ENCODE data around the gene PDZRN3.

Gene PDZRN3

DNA sequence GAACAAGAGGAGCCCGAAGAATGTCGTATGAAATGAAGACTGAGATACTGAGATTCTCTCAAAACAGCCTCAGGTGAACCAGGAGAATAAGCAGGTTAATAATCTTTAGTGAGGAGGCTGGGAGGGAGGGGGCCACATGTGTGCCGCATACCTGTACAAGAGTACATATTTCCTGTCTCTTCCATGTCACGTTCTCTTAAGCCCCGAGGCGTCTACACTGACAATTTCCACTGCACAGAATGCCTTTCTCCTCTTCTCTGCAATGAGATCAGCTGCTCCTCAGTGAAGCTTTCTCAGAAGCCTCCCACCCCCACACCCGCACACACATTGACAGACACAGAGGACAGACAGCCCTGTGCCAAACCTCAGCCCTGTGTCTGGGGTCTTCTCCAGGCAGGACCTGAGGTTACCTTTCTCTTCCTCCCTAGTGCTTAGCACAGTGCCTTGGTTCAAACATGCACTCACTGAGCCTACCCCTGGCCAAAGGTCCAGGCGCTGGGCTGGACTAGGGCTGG is 55.4 kb downstream of the PDZRN3 start:
- no peak for TF ChIP-seq SIN3A (IDR thresholded peaks at IDR 0.05; ENCODE audit: borderline replicate concordance, insufficient read depth, low read length)
- no peak for TF ChIP-seq POLR2AphosphoS5 (IDR thresholded peaks at IDR 0.05; ENCODE audit: low read depth, low read length)
- TF ChIP-seq FOXP2 (optimal IDR thresholded peaks at IDR 0.05; ENCODE audit: borderline replicate concordance, extremely low read depth, extremely low read length, insufficient read depth), result no peak
- TF ChIP-seq, protein P1, sequence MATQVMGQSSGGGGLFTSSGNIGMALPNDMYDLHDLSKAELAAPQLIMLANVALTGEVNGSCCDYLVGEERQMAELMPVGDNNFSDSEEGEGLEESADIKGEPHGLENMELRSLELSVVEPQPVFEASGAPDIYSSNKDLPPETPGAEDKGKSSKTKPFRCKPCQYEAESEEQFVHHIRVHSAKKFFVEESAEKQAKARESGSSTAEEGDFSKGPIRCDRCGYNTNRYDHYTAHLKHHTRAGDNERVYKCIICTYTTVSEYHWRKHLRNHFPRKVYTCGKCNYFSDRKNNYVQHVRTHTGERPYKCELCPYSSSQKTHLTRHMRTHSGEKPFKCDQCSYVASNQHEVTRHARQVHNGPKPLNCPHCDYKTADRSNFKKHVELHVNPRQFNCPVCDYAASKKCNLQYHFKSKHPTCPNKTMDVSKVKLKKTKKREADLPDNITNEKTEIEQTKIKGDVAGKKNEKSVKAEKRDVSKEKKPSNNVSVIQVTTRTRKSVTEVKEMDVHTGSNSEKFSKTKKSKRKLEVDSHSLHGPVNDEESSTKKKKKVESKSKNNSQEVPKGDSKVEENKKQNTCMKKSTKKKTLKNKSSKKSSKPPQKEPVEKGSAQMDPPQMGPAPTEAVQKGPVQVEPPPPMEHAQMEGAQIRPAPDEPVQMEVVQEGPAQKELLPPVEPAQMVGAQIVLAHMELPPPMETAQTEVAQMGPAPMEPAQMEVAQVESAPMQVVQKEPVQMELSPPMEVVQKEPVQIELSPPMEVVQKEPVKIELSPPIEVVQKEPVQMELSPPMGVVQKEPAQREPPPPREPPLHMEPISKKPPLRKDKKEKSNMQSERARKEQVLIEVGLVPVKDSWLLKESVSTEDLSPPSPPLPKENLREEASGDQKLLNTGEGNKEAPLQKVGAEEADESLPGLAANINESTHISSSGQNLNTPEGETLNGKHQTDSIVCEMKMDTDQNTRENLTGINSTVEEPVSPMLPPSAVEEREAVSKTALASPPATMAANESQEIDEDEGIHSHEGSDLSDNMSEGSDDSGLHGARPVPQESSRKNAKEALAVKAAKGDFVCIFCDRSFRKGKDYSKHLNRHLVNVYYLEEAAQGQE (IDR thresholded peaks at IDR 0.05; ENCODE audit: insufficient read depth in 1 of 2, low read depth in 2 of 2, low read length in 2 of 2), result no peak
- no peak for TF ChIP-seq TAF1 (IDR thresholded peaks at IDR 0.05; ENCODE audit: borderline replicate concordance, insufficient read depth, low read length)

DNA sequence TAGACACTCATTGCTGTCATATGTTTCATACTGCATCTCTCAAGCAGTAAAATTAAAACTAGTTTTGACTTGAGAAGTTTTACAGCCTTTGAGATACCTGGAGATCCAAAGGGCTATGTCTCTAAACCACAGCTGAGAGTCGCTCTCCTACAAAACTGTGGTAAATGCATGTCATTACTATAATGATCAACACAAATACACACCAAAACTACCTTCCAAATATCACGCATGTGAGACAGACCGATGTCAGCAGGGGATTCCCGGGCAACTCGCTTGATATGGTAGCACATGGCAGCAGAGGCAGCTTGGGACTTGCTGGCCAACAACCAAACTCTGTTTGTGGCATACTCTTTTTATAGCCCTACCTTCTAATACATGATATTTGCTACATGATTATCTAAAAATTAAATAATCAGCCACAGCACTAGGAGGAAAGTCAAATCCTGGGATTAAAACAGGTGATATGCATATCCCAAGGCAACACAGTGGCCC is 56.3 kb downstream of the PDZRN3 start:
- TF ChIP-seq FOXP2 (optimal IDR thresholded peaks at IDR 0.05; ENCODE audit: borderline replicate concordance, extremely low read depth, extremely low read length, insufficient read depth) (no peak), TAF1 (IDR thresholded peaks at IDR 0.05; ENCODE audit: borderline replicate concordance, insufficient read depth, low read length) (no peak), SIN3A (IDR thresholded peaks at IDR 0.05; ENCODE audit: borderline replicate concordance, insufficient read depth, low read length) (no peak), POLR2AphosphoS5 (IDR thresholded peaks at IDR 0.05; ENCODE audit: low read depth, low read length) (no peak)
- TF ChIP-seq, protein P1 (IDR thresholded peaks at IDR 0.05; ENCODE audit: insufficient read depth in 1 of 2, low read depth in 2 of 2, low read length in 2 of 2), result no peak

DNA sequence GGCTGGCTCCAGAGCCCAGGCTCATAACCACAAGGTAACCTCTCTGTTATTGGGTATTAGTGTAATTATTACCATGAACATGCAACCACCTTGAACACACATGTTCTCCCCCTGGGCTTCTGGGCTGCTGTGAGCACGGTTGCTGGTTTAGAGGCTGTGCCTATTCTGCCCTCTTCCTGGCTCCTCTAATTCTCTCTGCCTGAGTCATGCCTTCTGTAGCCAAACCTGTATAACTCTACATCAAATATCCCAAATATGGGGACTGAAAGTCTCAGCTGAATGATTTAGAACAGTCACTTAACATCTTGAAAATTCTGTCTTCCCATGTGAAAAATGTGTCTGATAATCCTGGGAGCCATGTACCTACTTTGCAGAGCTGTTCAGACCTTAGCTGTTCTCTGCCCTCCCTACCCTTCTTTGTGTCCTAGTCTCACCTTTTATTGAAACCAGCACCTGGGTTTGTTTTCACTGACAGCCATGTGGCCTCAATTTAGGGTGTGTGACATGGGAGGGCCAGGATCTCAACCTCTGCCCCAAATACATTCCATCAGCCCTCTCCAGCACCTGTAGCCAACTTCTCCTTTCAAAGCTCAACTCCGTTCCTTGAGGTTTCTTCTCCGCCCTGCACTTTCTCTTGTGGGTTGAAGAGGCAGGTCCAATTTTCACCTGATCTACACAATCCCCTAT is 60.7 kb downstream of the PDZRN3 start:
- TF ChIP-seq POLR2AphosphoS5 (IDR thresholded peaks at IDR 0.05; ENCODE audit: low read depth, low read length) (no peak), TAF1 (IDR thresholded peaks at IDR 0.05; ENCODE audit: borderline replicate concordance, insufficient read depth, low read length) (no peak), FOXP2 (optimal IDR thresholded peaks at IDR 0.05; ENCODE audit: borderline replicate concordance, extremely low read depth, extremely low read length, insufficient read depth) (no peak), SIN3A (IDR thresholded peaks at IDR 0.05; ENCODE audit: borderline replicate concordance, insufficient read depth, low read length) (no peak)
- TF ChIP-seq, protein P1 (IDR thresholded peaks at IDR 0.05; ENCODE audit: insufficient read depth in 1 of 2, low read depth in 2 of 2, low read length in 2 of 2), result no peak

DNA sequence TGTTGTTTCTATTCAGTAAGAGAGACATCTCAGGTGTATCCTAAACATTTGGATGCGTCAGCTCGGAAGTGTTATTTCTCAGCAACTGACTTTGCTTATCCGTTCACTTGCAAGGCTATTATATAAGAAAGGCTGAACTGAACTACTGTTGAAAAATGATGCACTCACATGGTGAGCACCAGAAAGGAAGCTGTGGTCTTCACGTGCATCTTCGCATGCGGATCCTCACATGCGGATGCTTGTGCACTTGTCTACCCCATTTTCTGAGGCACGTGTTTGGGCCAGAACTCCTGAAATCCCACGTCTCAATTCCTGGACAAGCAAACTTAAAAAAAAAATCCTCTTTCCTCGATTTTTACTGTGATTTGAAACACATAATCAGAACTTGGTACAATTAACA is 63.2 kb downstream of the PDZRN3 start:
- TF ChIP-seq, protein P1 (IDR thresholded peaks at IDR 0.05; ENCODE audit: insufficient read depth in 1 of 2, low read depth in 2 of 2, low read length in 2 of 2), result no peak
- no peak for TF ChIP-seq TAF1 (IDR thresholded peaks at IDR 0.05; ENCODE audit: borderline replicate concordance, insufficient read depth, low read length)
- no peak for TF ChIP-seq FOXP2 (optimal IDR thresholded peaks at IDR 0.05; ENCODE audit: borderline replicate concordance, extremely low read depth, extremely low read length, insufficient read depth)
- TF ChIP-seq POLR2AphosphoS5 (IDR thresholded peaks at IDR 0.05; ENCODE audit: low read depth, low read length), result no peak
- no peak for TF ChIP-seq SIN3A (IDR thresholded peaks at IDR 0.05; ENCODE audit: borderline replicate concordance, insufficient read depth, low read length)
